DMS114 treated with DMSO at 0.1 percent for 48 hours (cell line): ENCODE results near the gene KERA.

Experiments
- DNase-seq: peaks from one replicate; lab custom pipeline; 2025; ENCODE audit not compliant: unreplicated experiment; lab: John Stamatoyannopoulos, UW

KERA gene

GRCh38 chr12:91074154-91074709, 16.4 kb upstream of the KERA start:
- no peak for DNase-seq

GRCh38 chr12:91073426-91073825, 15.6 kb upstream of the KERA start:
- DNase-seq: no peak

- no peak for DNase-seq
Observed at GRCh38 chr12:91072931-91073330, 15.1 kb upstream of the KERA start.

- DNase-seq: no peak
Observed at GRCh38 chr12:91070936-91071335, 13.1 kb upstream of the KERA start.

- no peak for DNase-seq
Observed at GRCh38 chr12:91065396-91065795, 7.6 kb upstream of the KERA start.

GRCh38 chr12:91064640-91065039, 6.8 kb upstream of the KERA start:
- no peak for DNase-seq

- DNase-seq: no peak
Observed at GRCh38 chr12:91061091-91061490, 3.3 kb upstream of the KERA start.

GRCh38 chr12:91059211-91059610, 1.4 kb upstream of the KERA start:
- no peak for DNase-seq

GRCh38 chr12:91058786-91059185, 962 bp upstream of the KERA start:
- no peak for DNase-seq

- peak; percentile 57 for DNase-seq
Observed at GRCh38 chr12:91056488-91056887, 1.3 kb downstream of the KERA start.

GRCh38 chr12:91055976-91056375, 1.8 kb downstream of the KERA start:
- peak; percentile 76 for DNase-seq

- DNase-seq: peak; percentile 39
Observed at GRCh38 chr12:91053951-91054715, 3.7 kb downstream of the KERA start.

GRCh38 chr12:91052026-91052425, 5.8 kb downstream of the KERA start:
- DNase-seq: no peak

- DNase-seq: no peak
Observed at GRCh38 chr12:91044586-91044985, 13.2 kb downstream of the KERA start.

- DNase-seq: no peak
Observed at GRCh38 chr12:91043408-91043807, 14.4 kb downstream of the KERA start.

- no peak for DNase-seq
Observed at GRCh38 chr12:91040096-91040755, 17.6 kb downstream of the KERA start.

- DNase-seq: no peak
Observed at GRCh38 chr12:91037276-91037675, 20.5 kb downstream of the KERA start.

GRCh38 chr12:91033251-91033650, 24.6 kb downstream of the KERA start:
- no peak for DNase-seq

GRCh38 chr12:91023326-91024004, 34.4 kb downstream of the KERA start:
- DNase-seq: no peak

GRCh38 chr12:91021076-91021475, 36.7 kb downstream of the KERA start:
- no peak for DNase-seq

- DNase-seq: no peak
Observed at GRCh38 chr12:91019455-91019854, 38.4 kb downstream of the KERA start.
